HL-60 (cell line): Measurements from ENCODE around the gene POLR2I.

Source experiments
- DNase-seq, 2 experiments: peaks; one replicate each; pipeline ENCODE4 v3.0.0-alpha.2; 2010 to 2020; ENCODE audit warnings: low read depth in 1 of 2, low spot score in 1 of 2
- H3K27ac ChIP-seq: fragments of 250-450 bp; sonication (Bioruptor Pico); replicated peaks from 2 replicates; pipeline ENCODE4 v1.5.1; 2020; ENCODE audit warnings: mild to moderate bottlenecking, moderate library complexity
- H3K27me3 ChIP-seq: fragments of 250-450 bp; sonication (Bioruptor Pico); 2 replicates; pipeline ENCODE4 v1.5.1; 2021; ENCODE audit warnings: mild to moderate bottlenecking, moderate library complexity; ENCODE audit not compliant: insufficient read depth, poor library complexity, severe bottlenecking
- H3K4me3 ChIP-seq: replicated peaks from 2 replicates; pipeline ENCODE4 v1.5.1; 2011; ENCODE audit warnings: mild to moderate bottlenecking, control low read depth, low read length; ENCODE audit not compliant: insufficient read depth
- CTCF ChIP-seq: IDR thresholded peaks from one replicate; pipeline ENCODE4 v1.5.1; 2011; ENCODE audit warnings: low read length, control low read depth, inconsistent platforms; ENCODE audit not compliant: insufficient read depth
- GABPA ChIP-seq: IDR thresholded peaks from 2 replicates; pipeline ENCODE4 v1.6.1; 2012; ENCODE audit warnings: low read depth
- POLR2AphosphoS5 ChIP-seq: IDR thresholded peaks from 2 replicates; pipeline ENCODE4 v1.6.1; 2012; ENCODE audit warnings: low read depth
- REST ChIP-seq: IDR thresholded peaks from 2 replicates; pipeline ENCODE4 v1.6.1; 2012; ENCODE audit warnings: low read depth; ENCODE audit not compliant: insufficient replicate concordance
- SPI1 ChIP-seq: IDR thresholded peaks from 2 replicates; pipeline ENCODE4 v1.6.1; 2012; ENCODE audit warnings: low read depth, mild to moderate bottlenecking, borderline replicate concordance

POLR2I gene

GRCh38 chr19:36121486-36122124 is 6.9 kb upstream of the POLR2I start:
- H3K27ac ChIP-seq = no peak overlapping the region
- TF ChIP-seq REST (no peak), SPI1 (no peak), GABPA (no peak)
- H3K4me3 ChIP-seq = no peak overlapping the region
- no peaks in the 10 kb centered on the region for H3K27me3 ChIP-seq
- DNase-seq = no peak

- DNase-seq = no peak
- no peak for TF ChIP-seq GABPA
- no peak for TF ChIP-seq SPI1
- no peak for TF ChIP-seq POLR2AphosphoS5
- TF ChIP-seq CTCF = no peak
- TF ChIP-seq REST = no peak
- H3K27ac ChIP-seq = no peak overlapping the region
Observed at GRCh38 chr19:36120984-36121358, 6.3 kb upstream of the POLR2I start.

GRCh38 chr19:36120092-36120983 is 5.7 kb upstream of the POLR2I start:
- Histone ChIP-seq H3K27me3 (no peaks in the 10 kb centered on the region), H3K27ac (no peak overlapping the region), H3K4me3 (no peak overlapping the region)
- TF ChIP-seq SPI1 (no peak), POLR2AphosphoS5 (no peak), GABPA (no peak), CTCF (no peak), REST (no peak)
- DNase-seq = no peak

More at GRCh38 chr19:36120984-36121358, 6.3 kb upstream of the POLR2I start:
- H3K27me3 ChIP-seq = no peaks in the 10 kb centered on the region
- no peak overlapping the region for H3K4me3 ChIP-seq
